AG04449 (cell line): ENCODE data around the gene LORICRIN.

Experiments used
- CTCF ChIA-PET: fragments of 350-600 bp; formaldehyde crosslinking; extraction: SDS; loops from one replicate; lab custom pipeline; 2021; ENCODE audit warnings: antibody characterized with exemption; lab: Yijun Ruan, JAX
- POLR2A ChIA-PET: fragments of 400-600, 350-600 bp; formaldehyde crosslinking; extraction: SDS; loops from one replicate; lab custom pipeline; 2020; ENCODE audit warnings: antibody characterized with exemption, inconsistent platforms; lab: Yijun Ruan, JAX
- DNase-seq: peaks from one replicate; pipeline ENCODE4 v3.0.0-alpha.2; 2010; ENCODE audit warnings: low read depth, low spot score
- H3K4me3 ChIP-seq: 2 replicates; pipeline ENCODE4 v1.5.1; 2011; ENCODE audit warnings: low read depth, mild to moderate bottlenecking, control low read depth, low read length
- CTCF ChIP-seq: IDR thresholded peaks from one replicate; pipeline ENCODE4 v1.5.1; 2011; ENCODE audit warnings: mild to moderate bottlenecking, moderate library complexity, low read length, control low read depth, inconsistent platforms; ENCODE audit not compliant: insufficient read depth; ENCODE audit errors: missing control alignments

Gene LORICRIN

GRCh38 chr1:153259387-153259786 lies at the start of gene LORICRIN:
LORICRIN (plus strand) TSS chr1:153259687; CDS start chr1:153260950, 1,263 bp downstream.
- ChIA-PET CTCF (no interaction called here), POLR2A (no interaction called here)
- TF ChIP-seq CTCF: no peak
- DNase-seq: no peak
- H3K4me3 ChIP-seq: no peak within 1 kb of the TSS

- DNase-seq: no peak
- TF ChIP-seq CTCF: no peak
- no peak overlapping the region for H3K4me3 ChIP-seq
- ChIA-PET CTCF (interaction anchor here (1.4 kb wide), 1 partner anchor 11 kb away, joined by 3 read pairs; no protein-coding TSS in a partner anchor), POLR2A (no interaction called here)
These were observed 49.3 kb upstream of the LORICRIN start for GRCh38 chr1:153210206-153210605.

GRCh38 chr1:153212201-153212600 lies 47.3 kb upstream of the LORICRIN start:
- ChIA-PET CTCF (interaction anchor here (1.4 kb wide), 1 partner anchor 11 kb away, joined by 4 read pairs; no protein-coding TSS in a partner anchor), POLR2A (no interaction called here)
- no peak overlapping the region for H3K4me3 ChIP-seq
- no peak for TF ChIP-seq CTCF
- DNase-seq: no peak

- ChIA-PET CTCF (interaction anchor here (1.4 kb wide), 1 partner anchor 10 kb away, joined by 4 read pairs; no protein-coding TSS in a partner anchor), POLR2A (no interaction called here)
- no peak overlapping the region for H3K4me3 ChIP-seq
- no peak for TF ChIP-seq CTCF
- no peak for DNase-seq
These were observed 46.0 kb upstream of the LORICRIN start for GRCh38 chr1:153213519-153213918.

GRCh38 chr1:153217212-153217611 lies 42.3 kb upstream of the LORICRIN start, which contains the start of gene PRR9:
PRR9 (plus strand) TSS chr1:153217584; CDS start chr1:153218145, 561 bp downstream.
- POLR2A ChIA-PET: no interaction called here

GRCh38 chr1:153217744-153218416 lies 41.6 kb upstream of the LORICRIN start:
- H3K4me3 ChIP-seq: no peak overlapping the region
- DNase-seq: no peak
- ChIA-PET CTCF (interaction anchor here (1.4 kb wide), 1 partner anchor 9 kb away, joined by 5 read pairs; no protein-coding TSS in a partner anchor), POLR2A (no interaction called here)
- TF ChIP-seq CTCF: no peak

More at GRCh38 chr1:153217212-153217611, 42.3 kb upstream of the LORICRIN start, which contains the start of gene PRR9:
- DNase-seq: no peak
- H3K4me3 ChIP-seq: no peak within 1 kb of the TSS
- CTCF ChIA-PET: no interaction called here
- no peak for TF ChIP-seq CTCF
